ENCODE measurements around the gene ZNF135.

ZNF135 gene

GRCh38 chr19:58097781-58098681 is 38.9 kb downstream of the ZNF135 start, which contains the start of gene ZSCAN18 (continued):
- no peak for TF ChIP-seq ZSCAN18 (tag by site-specific recombination; IDR thresholded peaks at IDR 0.05)
- TF ChIP-seq ZNF394 (tag by site-specific recombination; IDR thresholded peaks at IDR 0.05; ENCODE audit: borderline replicate concordance): peak; percentile 43; the same call in 1 of the 2 replicates
- TF ChIP-seq SP2 (tag by site-specific recombination; IDR thresholded peaks at IDR 0.05): peak; percentile 85
- TF ChIP-seq ZNF792 (tag by site-specific recombination; IDR thresholded peaks at IDR 0.05): no peak
- no peak for TF ChIP-seq ZNF114 (tag by site-specific recombination; IDR thresholded peaks at IDR 0.05)
- TF ChIP-seq ZSCAN23 (tag by site-specific recombination; IDR thresholded peaks at IDR 0.05): no peak
- TF ChIP-seq ZNF18 (tag by site-specific recombination; IDR thresholded peaks at IDR 0.05): no peak
- TF ChIP-seq HIC1 (tag by site-specific recombination; IDR thresholded peaks at IDR 0.05): no peak
- no peak for TF ChIP-seq ZNF16 (tag by site-specific recombination; IDR thresholded peaks at IDR 0.05; ENCODE audit: low read depth)
- TF ChIP-seq WT1 (tag by site-specific recombination; IDR thresholded peaks at IDR 0.05): no peak
- 0 out of 2 replicates have a peak, but pooled peaks have one; percentile 60 for TF ChIP-seq GLI4 (tag by site-specific recombination; IDR thresholded peaks at IDR 0.05)
- peak; percentile 74 for TF ChIP-seq GLIS1 (tag by site-specific recombination; IDR thresholded peaks at IDR 0.05)
- TF ChIP-seq ZNF169 (tag by site-specific recombination; IDR thresholded peaks at IDR 0.05): no peak
- no peak for TF ChIP-seq ZNF654 (tag by site-specific recombination; IDR thresholded peaks at IDR 0.05; ENCODE audit: low read depth)
- peak; percentile 92 for TF ChIP-seq ZXDB (tag by site-specific recombination; IDR thresholded peaks at IDR 0.05)
- TF ChIP-seq ZBTB17 (tag by site-specific recombination; IDR thresholded peaks at IDR 0.05): no peak
- peak; percentile 11; the same call in 1 of the 2 replicates for TF ChIP-seq CTCF (tag by site-specific recombination; IDR thresholded peaks at IDR 0.05)
- TF ChIP-seq OVOL3 (tag by site-specific recombination; IDR thresholded peaks at IDR 0.05): peak; percentile 67; the same call in 1 of the 2 replicates
- peak; percentile 85 for TF ChIP-seq ZFHX2 (tag by site-specific recombination; conservative IDR thresholded peaks at IDR 0.05)
- TF ChIP-seq ZNF274 (IDR thresholded peaks at IDR 0.05; ENCODE audit: low read length): no peak
- no peak for TF ChIP-seq ZNF274 (tag by site-specific recombination; IDR thresholded peaks at IDR 0.05; ENCODE audit: borderline replicate concordance)
- TF ChIP-seq KLF8 (tag by site-specific recombination; IDR thresholded peaks at IDR 0.05): no peak
- 0 out of 2 replicates have a peak, but pooled peaks have one; percentile 12 for TF ChIP-seq KLF1 (tag by site-specific recombination; IDR thresholded peaks at IDR 0.05)
- TF ChIP-seq SALL2 (tag by site-specific recombination; IDR thresholded peaks at IDR 0.05; ENCODE audit: borderline replicate concordance): no peak
- TF ChIP-seq ZIC2 (tag by site-specific recombination; IDR thresholded peaks at IDR 0.05): peak; percentile 92
- no peak for TF ChIP-seq ZNF530 (tag by site-specific recombination; IDR thresholded peaks at IDR 0.05; ENCODE audit: low read depth)
- no peak for TF ChIP-seq KLF10 (tag by site-specific recombination; IDR thresholded peaks at IDR 0.05)
- peak; percentile 48; the same call in 1 of the 2 replicates for TF ChIP-seq ZNF391 (tag by site-specific recombination; IDR thresholded peaks at IDR 0.05; ENCODE audit: borderline replicate concordance, low read depth)
- TF ChIP-seq ZBTB48 (tag by site-specific recombination; IDR thresholded peaks at IDR 0.05): peak; percentile 52; the same call in 1 of the 2 replicates
- no peak for TF ChIP-seq ZNF2 (tag by site-specific recombination; IDR thresholded peaks at IDR 0.05)
- TF ChIP-seq ZNF324 (tag by site-specific recombination; IDR thresholded peaks at IDR 0.05): peak; percentile 72
- TF ChIP-seq ZNF768 (tag by site-specific recombination; IDR thresholded peaks at IDR 0.05): no peak; the same call in 1 of the 2 replicates
- TF ChIP-seq ZNF610 (tag by site-specific recombination; IDR thresholded peaks at IDR 0.05; ENCODE audit: borderline replicate concordance): no peak; the same call in 1 of the 2 replicates
- TF ChIP-seq HOXC10 (CRISPR knock-in tag; IDR thresholded peaks at IDR 0.05): 0 out of 2 replicates have a peak, but pooled peaks have one; percentile 32
- TF ChIP-seq ZNF521 (tag by site-specific recombination; IDR thresholded peaks at IDR 0.05): no peak

All from HEK293 (cell line).